D721Med (cell line): ENCODE results near the gene ZIC2.

Experiments
- DNase-seq: peaks from one replicate; pipeline ENCODE4 v3.0.0; 2011; ENCODE audit warnings: low spot score; ENCODE audit not compliant: insufficient read length
- FAIRE-seq: peaks from 2 replicates; lab custom pipeline; 2011; peaks lifted over from hg19 to GRCh38; lab: Jason Lieb, UNC
- CTCF ChIP-seq: IDR thresholded peaks from 2 replicates; pipeline ENCODE4 v1.5.1; 2012; ENCODE audit warnings: mild to moderate bottlenecking, control low read depth; ENCODE audit not compliant: insufficient read depth; ENCODE audit errors: missing control alignments

The ZIC2 gene

GRCh38 chr13:99980201-99980823 lies 1.3 kb upstream of the ZIC2 start:
- FAIRE-seq (no peak), DNase-seq (peak; percentile 39)
- no peak for TF ChIP-seq CTCF

DNA sequence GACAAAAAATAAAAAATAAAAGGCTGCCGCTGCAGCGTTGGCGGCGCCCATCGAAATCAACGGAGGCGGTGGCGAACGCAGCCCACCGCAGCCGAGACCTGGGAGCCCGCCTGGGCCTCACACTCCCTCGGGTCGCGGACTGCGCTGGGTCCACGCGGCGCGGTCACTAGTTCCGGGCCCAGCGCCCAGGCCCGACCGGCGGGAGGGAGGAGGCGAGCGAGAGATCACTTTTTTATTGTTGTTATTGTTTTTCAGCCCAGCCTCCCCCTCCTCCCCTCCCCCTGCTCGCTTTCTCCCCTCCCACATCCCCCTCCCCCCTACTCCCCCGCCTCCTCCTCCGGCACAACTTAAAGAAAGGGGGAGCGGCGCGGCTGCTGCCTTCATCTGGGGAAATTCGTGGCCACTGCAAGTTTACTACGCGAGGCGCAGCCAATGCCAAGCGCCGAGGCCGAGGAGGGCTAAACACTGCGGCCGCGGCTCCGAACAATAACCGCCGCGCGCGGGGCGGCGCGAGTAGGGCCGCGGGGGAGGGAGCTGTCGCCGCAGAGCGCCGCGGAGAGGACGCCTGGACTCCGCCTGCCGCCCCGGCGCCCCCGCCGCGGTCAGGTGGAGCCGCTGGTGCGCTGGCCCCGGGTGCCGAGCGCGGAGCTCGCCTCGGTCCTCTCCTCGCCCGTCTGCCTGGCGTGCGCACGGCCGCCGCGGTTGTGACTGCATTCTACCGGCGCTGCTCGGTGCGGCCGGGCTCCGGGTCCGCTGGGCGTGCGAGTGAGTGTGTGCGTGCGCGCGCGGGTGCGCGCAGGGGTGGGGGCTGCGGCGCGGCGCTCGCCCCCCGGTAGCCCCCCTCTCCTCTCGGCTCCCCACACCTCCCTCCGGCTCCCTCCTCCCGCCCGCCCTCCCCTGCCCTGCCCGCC lies 505 bp upstream of the ZIC2 start:
- DNase-seq (no peak), FAIRE-seq (no peak)
- no peak for TF ChIP-seq CTCF

DNA sequence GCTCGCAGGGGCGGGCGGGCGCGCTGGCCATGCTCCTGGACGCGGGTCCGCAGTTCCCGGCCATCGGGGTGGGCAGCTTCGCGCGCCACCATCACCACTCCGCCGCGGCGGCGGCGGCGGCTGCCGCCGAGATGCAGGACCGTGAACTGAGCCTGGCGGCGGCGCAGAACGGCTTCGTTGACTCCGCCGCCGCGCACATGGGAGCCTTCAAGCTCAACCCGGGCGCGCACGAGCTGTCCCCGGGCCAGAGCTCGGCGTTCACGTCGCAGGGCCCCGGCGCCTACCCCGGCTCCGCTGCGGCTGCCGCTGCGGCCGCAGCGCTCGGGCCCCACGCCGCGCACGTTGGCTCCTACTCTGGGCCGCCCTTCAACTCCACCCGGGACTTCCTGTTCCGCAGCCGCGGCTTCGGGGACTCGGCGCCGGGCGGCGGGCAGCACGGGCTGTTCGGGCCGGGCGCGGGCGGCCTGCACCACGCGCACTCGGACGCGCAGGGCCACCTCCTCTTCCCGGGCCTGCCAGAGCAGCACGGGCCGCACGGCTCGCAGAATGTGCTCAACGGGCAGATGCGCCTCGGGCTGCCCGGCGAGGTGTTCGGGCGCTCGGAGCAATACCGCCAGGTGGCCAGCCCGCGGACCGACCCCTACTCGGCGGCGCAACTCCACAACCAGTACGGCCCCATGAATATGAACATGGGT lies 599 bp downstream of the ZIC2 start:
- DNase-seq (no peak), FAIRE-seq (no peak)
- TF ChIP-seq CTCF = no peak

- no peak for TF ChIP-seq CTCF
- no peak for FAIRE-seq
- DNase-seq = no peak
Observed at GRCh38 chr13:99982731-99983498, 1.3 kb downstream of the ZIC2 start.

- no peak for TF ChIP-seq CTCF
- FAIRE-seq = no peak
- no peak for DNase-seq
Observed at GRCh38 chr13:99983499-99984401, 2.2 kb downstream of the ZIC2 start.

DNA sequence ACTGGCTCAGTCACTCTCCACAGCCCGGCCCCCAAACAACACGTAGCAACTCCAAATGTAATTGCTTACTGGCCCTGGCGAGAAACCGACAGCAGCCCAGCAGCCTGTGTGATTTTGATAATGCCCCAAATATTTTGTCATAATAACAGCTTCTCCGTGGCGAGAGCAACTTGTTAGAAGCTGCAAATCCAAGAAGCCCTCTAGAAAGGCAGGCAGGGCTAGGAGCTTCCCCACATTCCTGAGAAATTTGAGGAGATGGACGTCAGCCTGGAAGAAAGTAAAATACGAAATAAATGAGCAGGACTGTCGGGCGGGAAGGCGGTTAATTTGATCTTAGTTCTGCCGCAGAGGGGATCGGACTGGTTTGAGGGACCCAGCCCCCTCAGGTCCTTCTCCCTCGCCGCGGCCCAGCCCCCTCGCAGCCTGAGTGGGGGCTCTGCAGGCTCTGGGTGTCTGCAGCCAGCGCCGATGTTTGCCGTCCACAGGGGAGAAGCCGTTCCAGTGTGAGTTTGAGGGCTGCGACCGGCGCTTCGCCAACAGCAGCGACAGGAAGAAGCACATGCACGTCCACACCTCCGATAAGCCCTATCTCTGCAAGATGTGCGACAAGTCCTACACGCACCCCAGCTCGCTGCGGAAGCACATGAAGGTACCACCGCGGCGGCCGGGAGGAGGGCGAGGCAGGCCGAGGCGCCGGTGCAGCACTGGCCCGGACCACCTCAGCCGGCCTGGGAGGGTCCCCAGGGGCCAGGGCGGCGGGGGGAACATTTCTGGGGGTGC lies 3.1 kb downstream of the ZIC2 start:
- FAIRE-seq (no peak), DNase-seq (no peak)
- TF ChIP-seq CTCF = no peak
